Activated CD4-positive, CD25-positive, alpha-beta regulatory T cell treated with anti-CD3 and anti-CD28 coated beads, Interleukin-2, amount 50 U/mL, for 72 hours (primary cell): ENCODE data around the gene TP53TG5.

Experiments used
- DNase-seq: peaks from one replicate; pipeline ENCODE4 v3.0.0; 2021

Gene TP53TG5

GRCh38 chr20:45344168-45344860, 33.8 kb downstream of the TP53TG5 start:
- DNase-seq = no peak

DNA sequence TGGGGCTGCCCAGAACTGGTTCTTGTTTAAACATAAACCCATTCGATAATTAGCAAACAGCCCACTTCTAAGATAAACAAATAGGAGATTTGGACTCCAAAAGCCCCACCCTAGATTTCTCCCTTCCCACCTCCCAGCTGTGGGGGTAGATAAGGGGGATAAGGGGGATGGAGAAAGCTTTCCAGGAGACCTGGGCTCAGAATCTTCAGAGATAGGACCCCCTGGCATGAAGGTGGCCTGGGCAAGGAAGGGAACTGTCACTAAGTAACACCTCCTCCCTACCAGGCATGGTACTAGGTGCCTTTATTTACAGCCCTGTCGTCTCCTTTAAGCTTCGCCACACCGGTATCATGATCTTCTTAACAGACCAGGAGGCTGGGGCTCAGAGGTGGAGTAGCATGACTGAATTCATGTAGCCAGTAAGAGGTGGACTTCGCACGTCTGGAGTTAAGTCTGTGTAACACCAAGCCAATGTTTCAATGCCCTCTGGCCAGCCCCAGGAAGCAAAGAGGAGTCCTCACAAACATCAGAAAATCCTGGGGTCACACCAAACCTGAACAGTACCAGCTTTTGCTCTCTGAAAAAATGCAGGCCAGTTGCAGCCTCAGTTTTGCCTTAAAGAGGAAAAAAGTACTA, 34.5 kb downstream of the TP53TG5 start:
- no peak for DNase-seq

DNA sequence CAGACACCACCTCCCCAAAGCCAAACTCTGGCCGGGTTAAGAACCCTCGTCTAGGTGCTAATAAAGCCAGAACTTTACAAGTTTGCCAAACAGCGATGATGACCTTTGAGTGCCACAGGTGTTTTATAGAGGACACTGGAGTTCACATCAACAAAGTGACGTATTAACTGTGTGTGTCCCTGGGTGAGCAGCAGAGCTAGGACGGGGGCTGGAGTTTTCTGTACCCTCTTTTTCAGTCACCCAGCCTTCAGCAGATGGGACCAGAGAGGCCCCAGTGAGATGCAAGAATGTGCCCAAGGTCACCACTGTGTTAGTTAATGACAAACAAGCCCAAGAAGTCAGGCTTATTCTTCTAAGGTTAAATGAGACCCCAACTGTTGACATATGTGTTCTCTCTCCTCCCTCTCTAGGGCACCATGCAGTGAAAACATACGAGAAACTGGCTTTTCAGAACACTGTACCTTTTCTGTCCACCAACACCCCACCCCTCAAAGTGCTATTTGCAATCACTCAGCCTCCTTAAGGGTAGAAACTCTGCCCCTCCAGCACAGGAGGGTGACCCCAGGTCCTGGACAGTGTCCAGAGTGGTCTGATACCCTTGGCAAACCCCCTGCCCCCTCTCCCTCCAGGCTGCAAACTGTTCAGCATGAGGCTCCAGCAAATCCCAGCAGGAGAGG, 35.1 kb downstream of the TP53TG5 start:
- no peak for DNase-seq

- no peak for DNase-seq
These were observed 35.9 kb downstream of the TP53TG5 start for GRCh38 chr20:45341939-45342854.

GRCh38 chr20:45341579-45341938, 36.6 kb downstream of the TP53TG5 start:
- DNase-seq = no peak

DNA sequence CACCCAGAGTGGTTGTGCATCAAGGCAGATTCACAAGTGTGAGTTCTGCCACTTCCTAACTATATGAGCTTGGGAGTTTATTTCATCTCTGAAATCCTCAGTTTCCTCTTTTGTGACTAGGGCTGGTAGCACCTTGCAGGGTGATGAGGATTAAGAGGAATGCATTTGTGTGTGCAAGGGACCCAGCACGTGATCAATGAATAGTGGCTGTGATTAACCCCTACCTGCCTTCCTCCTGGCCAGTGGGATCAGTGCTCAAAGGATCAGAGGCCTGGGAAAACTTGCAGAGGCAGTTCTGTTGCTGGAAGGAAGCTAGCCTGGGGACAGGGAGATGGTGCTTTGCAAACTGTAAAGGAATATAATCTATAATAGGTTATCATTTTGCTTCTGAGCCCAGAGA, 37.2 kb downstream of the TP53TG5 start:
- DNase-seq = no peak

GRCh38 chr20:45340236-45340847, 37.8 kb downstream of the TP53TG5 start:
- DNase-seq = no peak

DNA sequence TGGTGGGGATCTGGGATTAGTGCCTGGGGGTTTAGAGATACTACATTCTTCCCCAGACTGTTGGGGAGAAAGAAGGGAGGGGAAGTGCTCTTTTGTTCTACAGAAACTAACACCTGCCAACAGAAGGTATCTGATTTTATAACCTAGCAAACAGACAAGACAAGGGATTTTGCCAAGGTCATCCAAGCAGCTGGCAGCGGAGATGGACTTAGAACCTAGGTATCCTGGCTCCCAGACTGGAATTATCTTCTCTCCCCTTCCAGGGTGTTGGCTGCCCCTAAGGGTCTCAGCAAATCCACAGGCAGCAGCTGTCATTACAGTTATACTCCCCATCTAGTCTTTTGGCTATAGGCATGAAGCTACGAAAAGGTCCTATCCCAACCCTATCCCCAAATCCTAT, 38.3 kb downstream of the TP53TG5 start:
- no peak for DNase-seq

- DNase-seq = no peak
These were observed 39.0 kb downstream of the TP53TG5 start for GRCh38 chr20:45339084-45339483.

- no peak for DNase-seq
These were observed 39.7 kb downstream of the TP53TG5 start for GRCh38 chr20:45338121-45339030.

GRCh38 chr20:45337367-45338120, 40.6 kb downstream of the TP53TG5 start:
- no peak for DNase-seq

DNA sequence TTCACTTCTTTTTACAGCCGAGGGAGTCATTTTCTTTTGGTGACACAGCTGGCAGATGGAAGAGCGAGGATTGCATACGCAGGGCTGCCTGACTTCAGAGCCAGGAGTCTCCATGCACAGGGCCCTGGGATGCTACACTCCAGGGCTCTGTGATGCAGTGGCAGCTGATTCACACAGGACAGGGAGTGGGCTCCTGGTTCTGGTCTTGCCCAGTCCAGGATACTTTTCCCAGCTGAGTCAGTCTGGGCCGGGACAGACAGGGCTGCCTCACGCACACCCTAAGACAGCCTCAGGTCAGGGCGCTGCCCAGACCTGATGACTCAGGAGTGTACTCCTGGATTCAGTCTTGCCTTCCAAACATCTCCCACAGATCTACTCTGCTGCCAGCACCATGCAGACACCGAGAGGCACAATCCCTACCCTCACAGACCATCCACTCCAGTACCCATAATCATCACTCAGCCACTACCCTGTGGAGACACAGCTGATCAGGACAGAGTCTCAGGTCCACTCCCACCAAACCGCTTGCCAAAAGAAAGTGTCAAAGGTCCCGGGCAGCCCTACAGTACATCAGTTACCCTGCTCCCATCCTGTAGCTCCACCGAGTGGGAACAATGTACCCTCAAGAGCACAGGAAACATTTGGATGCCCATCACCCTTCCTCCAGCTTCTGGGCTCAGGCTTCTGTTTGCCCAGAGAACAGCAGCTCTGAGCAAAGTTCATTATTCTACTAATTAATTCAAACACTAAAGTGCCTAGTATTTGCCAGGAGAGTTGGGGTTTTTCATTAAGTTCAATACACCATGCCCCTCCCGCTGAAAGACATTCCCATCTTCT, 41.4 kb downstream of the TP53TG5 start:
- no peak for DNase-seq

DNA sequence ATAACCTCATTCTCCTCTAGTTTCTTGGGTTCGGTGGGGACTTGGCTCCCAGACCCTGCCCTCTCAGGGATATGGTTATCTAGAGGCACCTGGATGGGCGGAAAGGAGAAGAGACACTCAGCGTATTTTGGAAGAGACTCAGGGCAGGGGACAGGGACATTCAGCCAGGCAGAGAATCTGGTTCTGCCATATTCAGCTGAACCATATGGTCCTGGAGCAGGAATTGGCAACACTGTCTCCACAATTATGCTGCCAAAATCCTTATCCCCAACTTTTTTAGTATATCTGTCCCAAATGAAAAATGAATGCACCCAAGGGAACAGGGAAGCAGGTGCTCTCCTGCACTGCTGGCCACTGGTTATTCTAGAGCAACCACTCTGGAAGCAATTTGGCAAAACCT, 47.6 kb downstream of the TP53TG5 start:
- DNase-seq = no peak

DNA sequence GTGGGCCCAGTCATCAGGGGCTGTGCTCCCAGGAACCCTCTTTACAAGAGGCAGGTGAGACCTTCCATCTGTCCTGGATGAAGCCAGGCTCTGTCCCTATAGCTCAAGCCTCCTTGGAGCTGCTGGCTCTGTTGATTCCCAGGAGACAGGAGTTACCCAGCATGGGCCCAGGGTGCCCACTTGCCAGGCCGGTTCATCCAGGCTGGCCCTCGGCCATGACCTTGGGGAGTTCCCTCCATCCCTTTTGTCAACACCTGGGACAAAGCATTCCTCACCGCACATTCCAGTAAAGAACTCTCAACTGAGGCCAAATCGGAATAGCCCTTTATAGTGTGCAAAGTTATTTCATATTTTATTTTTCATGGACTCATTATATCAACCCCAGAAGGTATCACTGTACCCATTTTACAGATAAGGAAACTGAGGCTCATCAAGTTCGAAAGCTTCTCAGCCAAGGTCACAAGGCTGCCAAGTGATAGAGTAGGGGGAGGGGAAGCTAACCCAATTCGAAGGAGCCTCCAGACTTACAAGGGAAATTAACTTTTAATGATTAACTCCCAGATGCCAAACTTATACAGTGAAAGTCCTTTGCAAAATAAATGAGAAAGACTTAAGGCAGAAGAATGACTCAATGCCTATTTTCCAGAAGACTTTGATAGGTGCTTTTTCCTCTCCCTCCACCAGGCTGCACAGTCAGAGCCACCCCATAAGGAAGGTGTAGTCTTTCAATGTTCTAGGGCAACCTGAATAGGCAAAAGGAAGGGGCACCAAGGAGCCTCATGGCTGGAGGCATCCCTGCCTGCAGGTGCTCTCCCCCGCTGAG, 48.4 kb downstream of the TP53TG5 start:
- no peak for DNase-seq

GRCh38 chr20:45328451-45328850, 49.7 kb downstream of the TP53TG5 start:
- no peak for DNase-seq

DNA sequence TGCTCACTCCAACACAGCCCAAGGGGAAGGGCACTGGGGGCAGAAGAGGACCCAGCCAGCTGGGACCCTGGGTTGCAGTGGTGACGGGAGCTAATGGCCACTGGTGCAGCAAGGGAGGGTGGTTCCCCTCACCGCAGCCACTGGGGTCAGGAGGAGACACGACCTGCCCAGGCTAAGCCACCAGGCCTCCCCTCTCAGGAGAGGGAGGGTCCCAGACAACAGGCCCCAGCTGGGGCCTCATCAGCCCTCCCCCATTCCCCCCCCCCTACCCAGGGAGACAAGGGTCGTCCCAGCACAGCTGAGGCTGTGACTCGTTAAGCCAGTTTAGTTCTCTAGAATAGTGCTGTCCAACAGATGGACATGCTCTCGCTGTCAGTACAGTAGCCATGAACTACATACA, 52.8 kb downstream of the TP53TG5 start:
- DNase-seq = no peak

- DNase-seq = no peak
These were observed 54.4 kb downstream of the TP53TG5 start for GRCh38 chr20:45323731-45324130.

DNA sequence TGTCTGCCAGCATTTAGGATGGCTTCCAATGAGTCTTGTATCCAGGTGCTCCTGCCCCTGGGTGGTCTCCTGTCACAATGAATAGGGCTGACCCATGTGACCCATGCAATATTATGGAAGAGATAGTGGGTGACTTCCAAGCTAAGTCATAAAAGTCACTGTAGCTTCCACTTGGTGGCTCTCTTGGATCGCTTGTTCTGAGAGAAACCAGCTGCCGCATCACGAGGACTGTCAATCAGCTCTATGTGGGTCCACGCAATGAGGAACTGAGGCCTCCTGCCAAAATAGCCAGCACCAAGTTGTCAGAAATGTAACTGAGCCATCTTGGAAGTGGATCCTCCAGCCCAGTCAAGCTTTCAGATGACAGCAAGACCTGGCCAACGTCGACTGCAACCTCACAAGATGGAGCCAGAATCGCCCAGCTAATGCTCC, 55.2 kb downstream of the TP53TG5 start:
- no peak for DNase-seq
